HL-60/S4 treated with retinoic acid at 250 ng/mL for 4 days and 3 days (cell line): Measurements from ENCODE around the gene CES1.
"Not testable (repeated sequence)": the region's sequence is repeated elsewhere in the genome, so short reads cannot be mapped to it uniquely, and the experiment has no call there.

Source experiments
- in situ Hi-C: fragments of 300-500 bp; cut with MboI; formaldehyde crosslinking; loops from 2 replicates; pipeline ENCODE4 v1.7.0; 2022; ENCODE audit warnings: low sequenced_read_pairs

CES1 gene

GRCh38 chr16:55805104-55805503 lies 27.8 kb downstream of the CES1 start:
- in situ Hi-C loops, result not testable (repeated sequence)

GRCh38 chr16:55803681-55804080 lies 29.2 kb downstream of the CES1 start:
- in situ Hi-C loops, result not testable (repeated sequence)

- in situ Hi-C loops, result not testable (repeated sequence)
Measured at GRCh38 chr16:55792934-55793374, 39.9 kb downstream of the CES1 start.

- in situ Hi-C loops, result not testable (repeated sequence)
Measured at GRCh38 chr16:55791512-55791911, 41.4 kb downstream of the CES1 start.

GRCh38 chr16:55790240-55790639 lies 42.7 kb downstream of the CES1 start:
- in situ Hi-C loops, result not testable (repeated sequence)

GRCh38 chr16:55782793-55783091 lies 50.2 kb downstream of the CES1 start:
- in situ Hi-C loops, result not testable (repeated sequence)

GRCh38 chr16:55782091-55782792 lies 50.7 kb downstream of the CES1 start:
- in situ Hi-C loops, result not testable (repeated sequence)

GRCh38 chr16:55781456-55781855 lies 51.4 kb downstream of the CES1 start:
- in situ Hi-C loops, result not testable (repeated sequence)

GRCh38 chr16:55780095-55780407 lies 52.8 kb downstream of the CES1 start:
- in situ Hi-C loops, result not testable (repeated sequence)

- in situ Hi-C loops, result no loop called here
Measured at GRCh38 chr16:55779402-55780094, 53.3 kb downstream of the CES1 start.

GRCh38 chr16:55778757-55779156 lies 54.1 kb downstream of the CES1 start:
- in situ Hi-C loops, result no loop called here

- in situ Hi-C loops, result no loop called here
Measured at GRCh38 chr16:55775857-55776256, 57.0 kb downstream of the CES1 start.

GRCh38 chr16:55773859-55774549 lies 58.9 kb downstream of the CES1 start:
- in situ Hi-C loops, result no loop called here

- in situ Hi-C loops, result loop anchor here (10.0 kb wide), 1 partner anchor 70 kb away; the partner anchor contains the start of gene CES1
Measured at GRCh38 chr16:55765161-55765560, 67.7 kb downstream of the CES1 start.

- in situ Hi-C loops, result loop anchor here (10.0 kb wide), 1 partner anchor 74 kb away; the partner anchor contains the start of gene CES1
Measured at GRCh38 chr16:55760310-55761001, 72.4 kb downstream of the CES1 start.

GRCh38 chr16:55759965-55760309 lies 73.0 kb downstream of the CES1 start:
- in situ Hi-C loops, result loop anchor here (10.0 kb wide), 1 partner anchor 75 kb away; the partner anchor contains the start of gene CES1

- in situ Hi-C loops, result not testable (repeated sequence)
Measured at GRCh38 chr16:55757595-55758527, 75.0 kb downstream of the CES1 start.

GRCh38 chr16:55756963-55757362 lies 75.9 kb downstream of the CES1 start:
- in situ Hi-C loops, result no loop called here

GRCh38 chr16:55754056-55754455 lies 78.8 kb downstream of the CES1 start:
- in situ Hi-C loops, result no loop called here

GRCh38 chr16:55753145-55753631 lies 79.7 kb downstream of the CES1 start:
- in situ Hi-C loops, result not testable (repeated sequence)
